H1 (cell line): ENCODE measurements around the gene TOM1L2. TPM values are rescaled to one million over a fixed set of nuclear protein-coding genes. Genes with fewer than 3 reads are reported as not detected.

Source experiments
- CTCF ChIA-PET: fragments of 300-600 bp; sonication (Branson Sonifier 250); formaldehyde crosslinking; loops from one replicate; lab custom pipeline; 2021; ENCODE audit not compliant: partially characterized antibody; lab: Charles Lee
- POLR2A ChIA-PET: fragments of 300-600 bp; sonication (Branson Sonifier 250); formaldehyde crosslinking; loops from one replicate; lab custom pipeline; 2021; ENCODE audit warnings: inconsistent platforms; ENCODE audit not compliant: partially characterized antibody; lab: Charles Lee
- DNase-seq, 2 experiments: peaks; one replicate each; pipeline versions ENCODE4 v3.0.0 to v3.0.0-alpha.2; 2010 to 2022; ENCODE audit warnings: low spot score in 2 of 2, low read depth in 1 of 2, mixed read lengths in 1 of 2
- FAIRE-seq: peaks from 2 replicates; lab custom pipeline; 2011; peaks lifted over from hg19 to GRCh38; lab: Jason Lieb, UNC
- H2AFZ ChIP-seq: 2 replicates; pipeline ENCODE4 v1.8.1; 2012; ENCODE audit warnings: low read length, inconsistent platforms
- H2AK5ac ChIP-seq: 2 replicates; pipeline ENCODE4 v1.6.1; 2013; ENCODE audit warnings: low read depth, low read length
- H2BK120ac ChIP-seq: replicated peaks from 2 replicates; pipeline ENCODE3; 2013; ENCODE audit warnings: low read depth, low read length, inconsistent platforms
- H2BK12ac ChIP-seq: 2 replicates; pipeline ENCODE4 v1.6.1; 2013; ENCODE audit warnings: low read depth, low read length
- H2BK15ac ChIP-seq: 2 replicates; pipeline ENCODE4 v1.6.1; 2013; ENCODE audit warnings: low read length
- H2BK20ac ChIP-seq: 2 replicates; pipeline ENCODE4 v1.6.1; 2013; ENCODE audit warnings: low read length
- H2BK5ac ChIP-seq: 2 replicates; pipeline ENCODE4 v1.6.1; 2013; ENCODE audit warnings: low read depth, low read length
- H3K14ac ChIP-seq: 2 replicates; pipeline ENCODE4 v1.6.1; 2013; ENCODE audit warnings: inconsistent platforms; ENCODE audit not compliant: insufficient read length
- H3K18ac ChIP-seq: 2 replicates; pipeline ENCODE4 v1.6.1; 2013; ENCODE audit warnings: low read length; ENCODE audit errors: extremely low read depth
- H3K23ac ChIP-seq: 2 replicates; pipeline ENCODE4 v1.6.1; 2013; ENCODE audit warnings: inconsistent platforms; ENCODE audit not compliant: insufficient read length
- H3K23me2 ChIP-seq: 2 replicates; pipeline ENCODE4 v1.6.1; 2013; ENCODE audit warnings: low read depth, low read length
- H3K27ac ChIP-seq: 2 replicates; pipeline ENCODE4 v1.6.1; 2011; ENCODE audit warnings: low read depth, low read length, inconsistent platforms
- H3K27me3 ChIP-seq, 4 experiments: replicated peaks in 1 of 4; 1 replicate in 1 of 4; 2 replicates in 3 of 4; pipeline versions ENCODE4 v1.6.1 to v1.8.1; 2011 to 2013; ENCODE audit warnings: low read length in 3 of 4, mild to moderate bottlenecking in 3 of 4, inconsistent platforms in 2 of 4, mixed read lengths in 2 of 4, moderate library complexity in 1 of 4; ENCODE audit not compliant: control insufficient read depth in 3 of 4, insufficient read depth in 3 of 4; ENCODE audit errors: extremely low read depth in 1 of 4
- H3K36me3 ChIP-seq, 4 experiments: 2 replicates each; pipeline versions ENCODE4 v1.6.1 to v1.8.1; 2011 to 2013; ENCODE audit warnings: mild to moderate bottlenecking in 4 of 4, low read length in 3 of 4, moderate library complexity in 2 of 4, control low read depth in 1 of 4, inconsistent platforms in 1 of 4; ENCODE audit not compliant: insufficient read depth in 4 of 4, control insufficient read depth in 2 of 4
- H3K4ac ChIP-seq: replicated peaks from 2 replicates; pipeline ENCODE3; 2013; ENCODE audit warnings: low read length, low read depth, mixed read lengths, inconsistent platforms; ENCODE audit not compliant: insufficient read length
- H3K4me1 ChIP-seq, 4 experiments: replicated peaks in 1 of 4; 1 replicate in 1 of 4; 2 replicates in 3 of 4; pipeline versions ENCODE4 v1.6.1 to v1.8.1; 2011 to 2013; ENCODE audit warnings: low read length in 3 of 4, inconsistent platforms in 2 of 4, mixed read lengths in 1 of 4; ENCODE audit not compliant: insufficient read depth in 4 of 4, control insufficient read depth in 3 of 4
- H3K4me2 ChIP-seq, 2 experiments: 2 replicates each; pipeline versions ENCODE4 v1.6.1 to v1.8.1; 2011 to 2013; ENCODE audit warnings: low read depth in 2 of 2, low read length in 2 of 2, control low read depth in 1 of 2, inconsistent platforms in 1 of 2, mild to moderate bottlenecking in 1 of 2; ENCODE audit not compliant: insufficient read depth in 1 of 2
- H3K4me3 ChIP-seq, 4 experiments: fragments of 200-600, 300-600 bp in 1 of 4; sonication (generic), shearing (Covaris generic), sonication (Bioruptor Twin) in 1 of 4; 2 replicates each; pipeline versions ENCODE4 v1.5.1 to v1.8.1; 2011 to 2016; ENCODE audit warnings: low read length in 4 of 4, low read depth in 3 of 4, control low read depth in 2 of 4, inconsistent platforms in 2 of 4, mild to moderate bottlenecking in 2 of 4, mixed read lengths in 1 of 4, moderate library complexity in 1 of 4; ENCODE audit not compliant: insufficient read depth in 2 of 4; ENCODE audit errors: extremely low read depth in 1 of 4
- H3K56ac ChIP-seq: replicated peaks from 2 replicates; pipeline ENCODE3; 2013; ENCODE audit warnings: low read depth, mild to moderate bottlenecking, mixed read lengths, low read length, inconsistent platforms; ENCODE audit not compliant: insufficient read length
- H3K79me1 ChIP-seq: 2 replicates; pipeline ENCODE4 v1.6.1; 2013; ENCODE audit warnings: low read depth, low read length, control low read depth
- H3K79me2 ChIP-seq, 2 experiments: 2 replicates each; pipeline versions ENCODE4 v1.6.1 to v1.8.1; 2012 to 2013; ENCODE audit warnings: low read length in 2 of 2, mild to moderate bottlenecking in 2 of 2, inconsistent platforms in 1 of 2; ENCODE audit not compliant: insufficient read depth in 2 of 2, control insufficient read depth in 1 of 2
- H3K9ac ChIP-seq, 4 experiments: replicated peaks in 1 of 4; 1 replicate in 1 of 4; 2 replicates in 3 of 4; pipeline versions ENCODE4 v1.6.1 to v1.8.1; 2011 to 2013; ENCODE audit warnings: low read depth in 3 of 4, low read length in 3 of 4, control low read depth in 2 of 4, mild to moderate bottlenecking in 2 of 4, moderate library complexity in 2 of 4, inconsistent platforms in 1 of 4; ENCODE audit errors: extremely low read depth in 1 of 4
- H3K9me3 ChIP-seq, 2 experiments: 2 replicates each; pipeline versions ENCODE4 v1.6.1 to v1.8.1; 2012 to 2013; ENCODE audit warnings: mild to moderate bottlenecking in 2 of 2, moderate library complexity in 2 of 2, control low read depth in 1 of 2, inconsistent platforms in 1 of 2, low read depth in 1 of 2, low read length in 1 of 2, mixed read lengths in 1 of 2; ENCODE audit not compliant: insufficient read depth in 2 of 2
- H4K20me1 ChIP-seq, 2 experiments: replicated peaks in 1 of 2; 2 replicates each; pipeline versions ENCODE3 to v1.8.1; 2011 to 2013; ENCODE audit warnings: inconsistent platforms in 2 of 2, low read length in 2 of 2, mild to moderate bottlenecking in 1 of 2; ENCODE audit not compliant: insufficient read depth in 2 of 2, control insufficient read depth in 1 of 2
- H4K5ac ChIP-seq: 2 replicates; pipeline ENCODE4 v1.6.1; 2013; ENCODE audit warnings: low read length, low read depth, mixed read lengths, inconsistent platforms; ENCODE audit not compliant: insufficient read length
- H4K8ac ChIP-seq: 2 replicates; pipeline ENCODE4 v1.8.0; 2013; ENCODE audit warnings: mild to moderate bottlenecking, moderate library complexity, low read length, inconsistent platforms; ENCODE audit not compliant: insufficient read depth; ENCODE audit errors: extremely low read depth
- H4K91ac ChIP-seq: replicated peaks from 2 replicates; pipeline ENCODE3; 2013; ENCODE audit warnings: low read length, mixed read lengths, inconsistent platforms; ENCODE audit not compliant: insufficient read length
- ASH2L ChIP-seq: fragments of 200-600, 300-600 bp; sonication (generic); IDR thresholded peaks from one replicate; pipeline ENCODE4 v1.7.1; 2017; ENCODE audit warnings: low read length
- CEBPB ChIP-seq: IDR thresholded peaks from 2 replicates; pipeline ENCODE4 v1.6.1; 2012; ENCODE audit warnings: low read depth, low read length
- EZH2 ChIP-seq: fragments of 200-600 bp; sonication (generic); IDR thresholded peaks from 2 replicates; pipeline ENCODE4 v1.7.1; 2012; ENCODE audit warnings: low read depth, mild to moderate bottlenecking, moderate library complexity, low read length, inconsistent platforms; ENCODE audit not compliant: severe bottlenecking
- GTF2F1 ChIP-seq: IDR thresholded peaks from 2 replicates; pipeline ENCODE4 v1.6.1; 2012; ENCODE audit warnings: low read depth, low read length, improper control_type of control experiment, borderline replicate concordance
- KDM4A ChIP-seq: IDR thresholded peaks from one replicate; pipeline ENCODE4 v1.7.1; 2012; ENCODE audit warnings: low read depth, mild to moderate bottlenecking, moderate library complexity, low read length, inconsistent platforms; ENCODE audit not compliant: severe bottlenecking
- POLR2AphosphoS5 ChIP-seq: IDR thresholded peaks from 2 replicates; pipeline ENCODE4 v1.6.1; 2011; ENCODE audit warnings: low read depth, low read length
- RAD21 ChIP-seq, 2 experiments: IDR thresholded peaks in 1 of 2; conservative IDR thresholded peaks in 1 of 2; 2 replicates each; pipeline ENCODE4 v1.6.1; 2011; ENCODE audit warnings: low read depth in 2 of 2, low read length in 2 of 2, improper control_type of control experiment in 1 of 2, inconsistent platforms in 1 of 2, mild to moderate bottlenecking in 1 of 2, moderate library complexity in 1 of 2
- SIRT6 ChIP-seq: IDR thresholded peaks from one replicate; pipeline ENCODE4 v1.7.1; 2012; ENCODE audit warnings: low read length, inconsistent platforms
- SP4 ChIP-seq: IDR thresholded peaks from 2 replicates; pipeline ENCODE4 v1.6.1; 2012; ENCODE audit warnings: low read length, inconsistent platforms
- SUZ12 ChIP-seq: fragments of 200-600 bp; sonication (generic); IDR thresholded peaks from 2 replicates; pipeline ENCODE4 v1.6.1; 2012; ENCODE audit warnings: mild to moderate bottlenecking, inconsistent platforms, low read length, moderate library complexity, mixed read lengths
- TAF7 ChIP-seq: optimal IDR thresholded peaks from 2 replicates; pipeline ENCODE3; 2011; ENCODE audit warnings: low read depth, mild to moderate bottlenecking, inconsistent platforms, low read length, moderate library complexity, borderline replicate concordance
- WGBS, 2 experiments: shearing (Covaris generic) in 1 of 2; methylation state at CpG; one replicate each; pipeline versions ENCODE4 v1.1.6 to v1.1.7; 2013 to 2015; ENCODE audit warnings: low lambda C conversion rate in 2 of 2, mixed read lengths in 2 of 2, inconsistent platforms in 1 of 2, low coverage in 1 of 2, missing lambda C conversion rate in 1 of 2; ENCODE audit not compliant: insufficient replicate concordance in 2 of 2, insufficient coverage in 1 of 2, insufficient read length in 1 of 2; ENCODE audit errors: extremely low coverage in 1 of 2, missing lambda C conversion rate in 1 of 2; 5-methylcytosine and 5-hydroxymethylcytosine counted together
- polyA plus RNA-seq, 7 experiments: library from polyadenylated mRNA; depleted of rRNA in 3 of 7; stranded (reverse) in 5 of 7; unstranded in 2 of 7; fragments of >200 nt in 5 of 7; fragments of 200-250 nt in 2 of 7; gene quantifications; 1 replicate in 5 of 7; 2 replicates in 1 of 7; 4 replicates in 1 of 7; pipeline versions ENCODE4 v1.2.1 to v1.2.3, GENCODE V29; 2011 to 2013; ENCODE audit warnings: missing spikeins in 2 of 7, mixed read lengths in 2 of 7
- total RNA-seq: library from RNA; stranded (reverse); fragmentation: NEBNext Ultra II Directional; extraction: Animal tissue kit (Norgen Biotek cat#: 25700); gene quantifications from 2 replicates; pipeline ENCODE4 v1.2.1, GENCODE V29; 2021
- TF ChIP-seq, protein P1 (sequence below), 3 experiments: IDR thresholded peaks; 1 replicate in 2 of 3; 2 replicates in 1 of 3; pipeline versions ENCODE4 v1.5.1 to v1.6.1; 2011; ENCODE audit warnings: low read length in 3 of 3, mild to moderate bottlenecking in 3 of 3, inconsistent platforms in 2 of 3, low read depth in 1 of 3, moderate library complexity in 1 of 3; ENCODE audit not compliant: insufficient read depth in 1 of 3; ENCODE audit errors: control extremely low read depth in 1 of 3

Gene TOM1L2
- total and polyA plus RNA-seq, 2 of the 8 experiments (the other 6 are each of a cell fraction or from before 2014, with no cell fraction given), result 2.0 to 3.4 TPM

DNA sequence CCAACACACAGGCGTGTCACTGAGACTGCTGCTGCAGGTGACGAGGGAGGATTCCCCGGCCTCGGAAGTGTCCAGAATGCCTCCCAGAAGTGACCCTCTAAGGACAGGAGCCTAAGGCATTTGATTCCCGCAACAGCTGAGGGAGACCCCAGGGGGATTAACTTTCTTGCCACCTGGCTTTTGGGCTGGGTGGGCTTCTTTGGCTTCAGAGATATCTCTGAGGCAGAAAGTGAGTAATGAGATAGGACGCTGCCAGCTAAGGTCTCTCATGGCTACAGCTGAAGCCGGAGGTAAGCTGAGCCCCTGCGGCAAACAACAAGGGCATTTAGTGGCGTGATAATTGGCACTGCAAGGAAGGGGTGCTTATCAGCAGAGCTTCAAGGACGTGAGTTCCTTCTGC, 17.4 kb upstream of the TOM1L2 start:
- FAIRE-seq, result no peak
- H3K9me3 ChIP-seq, result no peaks in the 10 kb centered on the region
- no peak overlapping the region for H2BK15ac ChIP-seq
- H2BK5ac ChIP-seq, result no peak overlapping the region
- H3K4ac ChIP-seq, result no peak overlapping the region
- no peak overlapping the region for H3K23ac ChIP-seq
- H3K18ac ChIP-seq, result no peak overlapping the region
- H2AK5ac ChIP-seq, result no peak overlapping the region
- H3K27ac ChIP-seq, result no peak overlapping the region
- no peaks in the 10 kb centered on the region for H3K36me3 ChIP-seq
- H3K14ac ChIP-seq, result no peak overlapping the region
- H2BK20ac ChIP-seq, result no peak overlapping the region
- H4K20me1 ChIP-seq, result no peaks in the 10 kb centered on the region
- H4K91ac ChIP-seq, result no peak overlapping the region
- H3K56ac ChIP-seq, result no peak overlapping the region
- H3K4me2 ChIP-seq, result no peak overlapping the region
- no peak overlapping the region for H2BK120ac ChIP-seq
- TF ChIP-seq GTF2F1, result no peak
- TF ChIP-seq POLR2AphosphoS5, result no peak
- TF ChIP-seq ASH2L, result no peak
- TF ChIP-seq, protein P1, sequence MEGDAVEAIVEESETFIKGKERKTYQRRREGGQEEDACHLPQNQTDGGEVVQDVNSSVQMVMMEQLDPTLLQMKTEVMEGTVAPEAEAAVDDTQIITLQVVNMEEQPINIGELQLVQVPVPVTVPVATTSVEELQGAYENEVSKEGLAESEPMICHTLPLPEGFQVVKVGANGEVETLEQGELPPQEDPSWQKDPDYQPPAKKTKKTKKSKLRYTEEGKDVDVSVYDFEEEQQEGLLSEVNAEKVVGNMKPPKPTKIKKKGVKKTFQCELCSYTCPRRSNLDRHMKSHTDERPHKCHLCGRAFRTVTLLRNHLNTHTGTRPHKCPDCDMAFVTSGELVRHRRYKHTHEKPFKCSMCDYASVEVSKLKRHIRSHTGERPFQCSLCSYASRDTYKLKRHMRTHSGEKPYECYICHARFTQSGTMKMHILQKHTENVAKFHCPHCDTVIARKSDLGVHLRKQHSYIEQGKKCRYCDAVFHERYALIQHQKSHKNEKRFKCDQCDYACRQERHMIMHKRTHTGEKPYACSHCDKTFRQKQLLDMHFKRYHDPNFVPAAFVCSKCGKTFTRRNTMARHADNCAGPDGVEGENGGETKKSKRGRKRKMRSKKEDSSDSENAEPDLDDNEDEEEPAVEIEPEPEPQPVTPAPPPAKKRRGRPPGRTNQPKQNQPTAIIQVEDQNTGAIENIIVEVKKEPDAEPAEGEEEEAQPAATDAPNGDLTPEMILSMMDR (IDR thresholded peaks at IDR 0.05; ENCODE audit: control extremely low read depth in 1 of 3, insufficient read depth in 1 of 3, low read depth in 1 of 3, low read length in 3 of 3), result no peak
- no peak for TF ChIP-seq KDM4A
- no peak for TF ChIP-seq SP4
- no peak for TF ChIP-seq TAF7
- no peak for TF ChIP-seq SIRT6
- no peak for TF ChIP-seq CEBPB
- no peak for TF ChIP-seq EZH2
- no peak for TF ChIP-seq RAD21 (IDR thresholded peaks at IDR 0.05 in 1 of 2, conservative IDR thresholded peaks at IDR 0.05 in 1 of 2; ENCODE audit: low read depth in 2 of 2, low read length in 2 of 2)
- no peak for TF ChIP-seq SUZ12
- peaks cover 0 to 5% (median 0%) of the 10 kb centered on the region in 4 experiments; a peak in 3 of 7 replicates for H3K4me1 ChIP-seq
- no peaks in the 10 kb centered on the region; a peak in 1 of 7 replicates for H3K27me3 ChIP-seq
- H3K23me2 ChIP-seq, result no peaks in the 10 kb centered on the region
- no peak overlapping the region for H2AFZ ChIP-seq
- POLR2A ChIA-PET, result interaction anchor here (1.0 kb wide), 1 partner anchor 11 kb away, joined by 3 read pairs; no protein-coding TSS in a partner anchor
- H3K79me1 ChIP-seq, result no peaks in the 10 kb centered on the region
- H3K9ac ChIP-seq, result no peak overlapping the region
- WGBS, 2 experiments, result 88% methylated on average over 10 of the region's 10 CpGs; no CpG with 5 or more reads in 1 of the 2 experiments
- H3K4me3 ChIP-seq, result no peak overlapping the region
- H3K79me2 ChIP-seq, result no peaks in the 10 kb centered on the region
- no peak overlapping the region for H4K5ac ChIP-seq
- no peak for DNase-seq
- no peak overlapping the region for H4K8ac ChIP-seq
- CTCF ChIA-PET, result interaction anchor here (0.8 to 1.0 kb wide), 3 partner anchors 43 to 71 kb away, joined by 4 to 6 read pairs (median 4); no protein-coding TSS in a partner anchor
- H2BK12ac ChIP-seq, result no peak overlapping the region
